ENCODE data around the gene KCNH6. TPM values are rescaled to one million over a fixed set of nuclear protein-coding genes. Genes with fewer than 3 reads are reported as not detected.

Gene KCNH6
- 0.02 TPM in 1 of 5 replicates, not detected in the others for total RNA-seq (2022; extraction: Qiagen RNA extraction; ENCODE audit: low read depth)

GRCh38 chr17:63523253-63523855 lies at the start of gene KCNH6:
TSS of gene KCNH6 (plus strand) at chr17:63523358. CDS start at chr17:63523414, 56 bp downstream.

GRCh38 chr17:63476854-63477479 lies 46.2 kb upstream of the KCNH6 start, which contains the start of gene ACE:
TSS of gene ACE (plus strand) at chr17:63477061. CDS start at chr17:63477095, 34 bp downstream.

GRCh38 chr17:63549946-63550816 lies 27.0 kb downstream of the KCNH6 start, which contains the start of gene DCAF7:
TSS of gene DCAF7 (plus strand) at chr17:63550477. CDS start at chr17:63550678, 201 bp downstream.

Other genes with a start within 250 kb of the KCNH6 start
- gene CYB561, start 77.1 kb upstream of the KCNH6 start, total RNA-seq (2022; extraction: Qiagen RNA extraction; ENCODE audit: low read depth) = 22.8 to 31.6 TPM (median 30.3 TPM) in 5 replicates
- 0.37 to 0.92 TPM (median 0.59 TPM) in 5 replicates for gene ACE, start 46.3 kb upstream of the KCNH6 start, total RNA-seq (2022; extraction: Qiagen RNA extraction; ENCODE audit: low read depth)
- gene DCAF7, start 27.1 kb downstream of the KCNH6 start, total RNA-seq (2022; extraction: Qiagen RNA extraction; ENCODE audit: low read depth) = 44.9 to 64.7 TPM (median 61.8 TPM) in 5 replicates
- 51.4 to 57.2 TPM (median 54.1 TPM) in 5 replicates for gene TACO1, start 77.5 kb downstream of the KCNH6 start, total RNA-seq (2022; extraction: Qiagen RNA extraction; ENCODE audit: low read depth)
- gene MAP3K3, start 99.1 kb downstream of the KCNH6 start, total RNA-seq (2022; extraction: Qiagen RNA extraction; ENCODE audit: low read depth) = 13.7 to 16.9 TPM (median 16.3 TPM) in 5 replicates
- gene LIMD2, start 176.8 kb downstream of the KCNH6 start, total RNA-seq (2022; extraction: Qiagen RNA extraction; ENCODE audit: low read depth) = 7.7 to 14.3 TPM (median 12.3 TPM) in 5 replicates
- 24.8 to 27.6 TPM (median 26.0 TPM) in 5 replicates for gene STRADA, start 218.4 kb downstream of the KCNH6 start, total RNA-seq (2022; extraction: Qiagen RNA extraction; ENCODE audit: low read depth)

Data from A549 treated with RU486 at 1 μM for 4 hours (cell line).